ENCODE results near the gene PCBP3. TPM values are rescaled to one million over a fixed set of nuclear protein-coding genes. Genes with fewer than 3 reads are reported as not detected.

Gene PCBP3
- polyA plus RNA-seq, 1 donor from 2014 or later, result 1.7 TPM

GRCh38 chr21:45833414-45833813 lies 189.9 kb downstream of the PCBP3 start:
- no peak overlapping the region for H3K4me2 ChIP-seq (ENCODE audit: low read length)
- TF ChIP-seq EP300 (conservative IDR thresholded peaks at IDR 0.05; ENCODE audit: poor library complexity, severe bottlenecking), result no peak
- TF ChIP-seq MXI1 (conservative IDR thresholded peaks at IDR 0.05; ENCODE audit: poor library complexity, severe bottlenecking), result no peak
- no peak for TF ChIP-seq TAF1 (IDR thresholded peaks at IDR 0.05; ENCODE audit: low read depth)
- TF ChIP-seq POLR2AphosphoS5 (IDR thresholded peaks at IDR 0.05), result no peak
- no peak for TF ChIP-seq REST (IDR thresholded peaks at IDR 0.05; ENCODE audit: borderline replicate concordance)
- no peak for TF ChIP-seq SMC3 (conservative IDR thresholded peaks at IDR 0.05; ENCODE audit: poor library complexity)
- TF ChIP-seq RAD21 (conservative IDR thresholded peaks at IDR 0.05), result no peak
- TF ChIP-seq CTCF (IDR thresholded peaks at IDR 0.05; ENCODE audit: poor library complexity, severe bottlenecking), result no peak
- no peaks in the 10 kb centered on the region for H3K9me2 ChIP-seq (ENCODE audit: insufficient read depth, low read length)
- H2AFZ ChIP-seq (ENCODE audit: low read depth, low read length), result no peak overlapping the region
- no peak overlapping the region for H3K4me3 ChIP-seq (ENCODE audit: low read length)
- no peak overlapping the region for H3K27ac ChIP-seq (ENCODE audit: low read length)
- H3K36me3 ChIP-seq (ENCODE audit: insufficient read depth, low read length), result no peaks in the 10 kb centered on the region
- no peak overlapping the region for H3K9ac ChIP-seq (ENCODE audit: low read length)
- no peaks in the 10 kb centered on the region for H3K79me2 ChIP-seq (replicated peaks; ENCODE audit: insufficient read depth, low read length)
- no peaks in the 10 kb centered on the region for H3K27me3 ChIP-seq (ENCODE audit: insufficient read depth, low read depth, low read length)
- no peaks in the 10 kb centered on the region for H4K20me1 ChIP-seq (ENCODE audit: insufficient read depth)
- no peaks in the 10 kb centered on the region for H3F3A ChIP-seq (ENCODE audit: insufficient read depth, low read length, poor library complexity, severe bottlenecking)
- no peaks in the 10 kb centered on the region for H3K9me3 ChIP-seq (ENCODE audit: low read length)

- Histone ChIP-seq H4K20me1 (ENCODE audit: insufficient read depth) (no peaks in the 10 kb centered on the region), H3K79me2 (replicated peaks; ENCODE audit: insufficient read depth, low read length) (no peaks in the 10 kb centered on the region), H3K27ac (ENCODE audit: low read length) (no peak overlapping the region), H2AFZ (ENCODE audit: low read depth, low read length) (no peak overlapping the region), H3K36me3 (ENCODE audit: insufficient read depth, low read length) (no peaks in the 10 kb centered on the region), H3K27me3 (ENCODE audit: insufficient read depth, low read depth, low read length) (no peaks in the 10 kb centered on the region), H3K4me3 (ENCODE audit: low read length) (no peak overlapping the region), H3K9me3 (ENCODE audit: low read length) (no peaks in the 10 kb centered on the region), H3K4me2 (ENCODE audit: low read length) (no peak overlapping the region), H3K9me2 (ENCODE audit: insufficient read depth, low read length) (no peaks in the 10 kb centered on the region), H3F3A (ENCODE audit: insufficient read depth, low read length, poor library complexity, severe bottlenecking) (no peaks in the 10 kb centered on the region), H3K9ac (ENCODE audit: low read length) (no peak overlapping the region)
- TF ChIP-seq EP300 (conservative IDR thresholded peaks at IDR 0.05; ENCODE audit: poor library complexity, severe bottlenecking) (no peak), REST (IDR thresholded peaks at IDR 0.05; ENCODE audit: borderline replicate concordance) (no peak), EZH2 (IDR thresholded peaks at IDR 0.05; ENCODE audit: borderline replicate concordance, insufficient read depth, low read length, poor library complexity, severe bottlenecking) (no peak), RAD21 (conservative IDR thresholded peaks at IDR 0.05) (no peak), CTCF (IDR thresholded peaks at IDR 0.05; ENCODE audit: poor library complexity, severe bottlenecking) (no peak)
Observed at GRCh38 chr21:45834026-45834715, 190.6 kb downstream of the PCBP3 start.

Measured in neural cell (in vitro differentiated cells).